HFFc6 (cell line): ENCODE measurements around the gene UBL4A. TPM values are rescaled to one million over a fixed set of nuclear protein-coding genes. Genes with fewer than 3 reads are reported as not detected.

Experiments
- DNase-seq: peaks from one replicate; pipeline ENCODE4 v3.0.0-alpha.2; 2018
- H3K27ac Mint-ChIP-seq: 2 replicates; pipeline ENCODE4 v1.8.0; 2020; ENCODE audit warnings: mild to moderate bottlenecking, mixed read lengths
- H3K27me3 Mint-ChIP-seq: 2 replicates; pipeline ENCODE4 v1.8.0; 2021; ENCODE audit warnings: mild to moderate bottlenecking, moderate library complexity, mixed read lengths; ENCODE audit not compliant: insufficient read depth
- H3K36me3 Mint-ChIP-seq: 2 replicates; pipeline ENCODE4 v1.8.0; 2021; ENCODE audit warnings: low read depth, mixed read lengths
- H3K4me1 Mint-ChIP-seq: 2 replicates; pipeline ENCODE4 v1.8.0; 2020; ENCODE audit warnings: low read depth, mixed read lengths
- H3K4me3 Mint-ChIP-seq: 2 replicates; pipeline ENCODE4 v1.8.0; 2020; ENCODE audit warnings: mild to moderate bottlenecking, moderate library complexity, mixed read lengths
- H3K9me3 Mint-ChIP-seq: 2 replicates; pipeline ENCODE4 v1.8.0; 2020; ENCODE audit warnings: mild to moderate bottlenecking, mixed read lengths
- total RNA-seq, 6 experiments: library from RNA; stranded (reverse); fragmentation: NEBNext Ultra II Directional; extraction: Animal tissue kit (Norgen Biotek cat#: 25700); gene quantifications; 2 replicates in 1 of 6; 3 replicates in 5 of 6; pipeline ENCODE4 v1.2.3, GENCODE V29; 2021
- TF ChIP-seq, protein P1 (sequence below): fragments of 200-600 bp; sonication (generic); IDR thresholded peaks from 2 replicates; pipeline ENCODE4 v1.5.0; 2021; ENCODE audit warnings: antibody characterized with exemption, mild to moderate bottlenecking

The UBL4A gene
- total RNA-seq, 6 experiments from 2014 or later: 26.7 to 31.6 (median 29.7) TPM

DNA sequence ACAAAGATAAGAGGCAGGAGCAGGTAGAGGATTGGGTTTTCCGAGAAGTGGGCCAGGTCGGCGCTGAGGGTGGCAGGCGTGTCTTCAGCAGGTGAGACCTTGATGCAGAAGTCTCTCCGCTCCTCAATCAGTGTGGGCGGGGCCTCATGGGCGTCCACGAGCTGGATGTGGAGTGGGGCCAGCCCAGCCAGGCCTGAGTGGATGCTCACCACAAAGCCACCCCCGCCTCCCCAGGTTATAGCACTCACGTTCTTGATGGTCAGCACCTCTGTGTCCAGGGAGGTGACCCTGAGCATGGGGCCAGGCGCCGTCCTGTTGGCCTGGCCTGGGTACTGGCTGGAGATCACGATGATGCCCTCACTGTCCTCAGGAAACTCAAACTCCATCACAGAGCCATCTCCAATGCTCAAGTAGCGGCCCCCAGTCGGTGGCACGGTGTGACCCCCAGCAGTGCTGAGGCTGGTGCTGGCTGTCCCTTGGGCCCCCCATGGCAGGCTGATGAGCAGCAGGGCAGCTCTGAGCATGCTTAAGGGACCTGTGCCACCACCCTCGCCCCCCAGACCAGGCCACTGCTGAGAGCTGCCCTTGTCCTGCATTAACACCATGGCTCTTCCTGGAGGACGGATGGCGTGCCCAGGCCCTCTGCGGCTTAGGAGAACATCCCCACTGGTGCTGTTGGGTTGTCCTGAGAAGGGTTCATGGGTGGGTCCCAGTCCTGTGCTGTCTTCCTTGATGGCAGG lies 2.1 kb upstream of the UBL4A start:
- no peaks in the 10 kb centered on the region; the same call in 1 of the 2 replicates for H3K36me3 Mint-ChIP-seq
- H3K9me3 Mint-ChIP-seq: no peaks in the 10 kb centered on the region
- H3K4me1 Mint-ChIP-seq: peaks cover 12% of the 10 kb centered on the region
- H3K27ac Mint-ChIP-seq: no peak overlapping the region
- TF ChIP-seq, protein P1, sequence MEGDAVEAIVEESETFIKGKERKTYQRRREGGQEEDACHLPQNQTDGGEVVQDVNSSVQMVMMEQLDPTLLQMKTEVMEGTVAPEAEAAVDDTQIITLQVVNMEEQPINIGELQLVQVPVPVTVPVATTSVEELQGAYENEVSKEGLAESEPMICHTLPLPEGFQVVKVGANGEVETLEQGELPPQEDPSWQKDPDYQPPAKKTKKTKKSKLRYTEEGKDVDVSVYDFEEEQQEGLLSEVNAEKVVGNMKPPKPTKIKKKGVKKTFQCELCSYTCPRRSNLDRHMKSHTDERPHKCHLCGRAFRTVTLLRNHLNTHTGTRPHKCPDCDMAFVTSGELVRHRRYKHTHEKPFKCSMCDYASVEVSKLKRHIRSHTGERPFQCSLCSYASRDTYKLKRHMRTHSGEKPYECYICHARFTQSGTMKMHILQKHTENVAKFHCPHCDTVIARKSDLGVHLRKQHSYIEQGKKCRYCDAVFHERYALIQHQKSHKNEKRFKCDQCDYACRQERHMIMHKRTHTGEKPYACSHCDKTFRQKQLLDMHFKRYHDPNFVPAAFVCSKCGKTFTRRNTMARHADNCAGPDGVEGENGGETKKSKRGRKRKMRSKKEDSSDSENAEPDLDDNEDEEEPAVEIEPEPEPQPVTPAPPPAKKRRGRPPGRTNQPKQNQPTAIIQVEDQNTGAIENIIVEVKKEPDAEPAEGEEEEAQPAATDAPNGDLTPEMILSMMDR: no peak
- no peaks in the 10 kb centered on the region for H3K27me3 Mint-ChIP-seq
- no peak for DNase-seq
- no peak overlapping the region for H3K4me3 Mint-ChIP-seq

DNA sequence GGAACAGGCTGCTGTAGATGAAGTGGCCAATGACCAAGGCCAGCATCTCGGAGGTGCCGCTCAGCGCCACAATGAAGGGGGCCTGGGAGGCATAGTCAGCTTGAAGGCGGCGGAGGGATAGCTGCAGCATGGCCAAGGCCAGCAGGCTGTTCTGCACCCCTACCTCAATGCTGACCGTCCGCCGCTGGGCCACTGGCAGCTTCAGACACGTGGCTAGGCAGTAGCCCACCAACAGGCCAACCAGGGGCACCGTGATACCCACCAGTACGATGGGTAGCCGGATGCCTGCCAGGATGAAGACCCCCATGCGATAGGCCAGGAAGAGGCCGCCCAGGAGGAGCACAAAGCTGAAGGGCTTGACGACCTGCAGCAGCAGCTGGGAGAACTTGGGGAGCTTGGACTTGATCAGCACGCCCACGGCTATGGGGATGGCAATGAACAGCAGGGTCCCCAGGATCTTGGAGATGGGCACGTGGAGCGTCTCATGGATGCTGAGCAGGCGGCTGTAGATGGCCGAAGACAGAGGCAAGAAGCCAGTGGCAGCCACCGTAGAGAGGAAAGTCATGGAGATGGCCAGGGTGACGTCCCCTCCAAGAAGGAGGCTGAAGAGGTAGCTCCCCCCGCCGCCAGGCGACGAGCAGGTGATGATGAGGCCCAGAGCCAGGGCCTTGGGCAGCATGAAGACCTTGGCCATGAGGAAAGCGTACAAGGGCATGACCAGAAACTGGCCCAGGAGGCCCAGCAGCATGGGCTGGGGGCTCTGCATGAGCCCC lies 1.3 kb upstream of the UBL4A start:
- TF ChIP-seq, protein P1: no peak
- DNase-seq: no peak
- no peaks in the 10 kb centered on the region; the same call in 1 of the 2 replicates for H3K36me3 Mint-ChIP-seq
- H3K9me3 Mint-ChIP-seq: no peaks in the 10 kb centered on the region
- H3K27ac Mint-ChIP-seq: no peak overlapping the region
- no peaks in the 10 kb centered on the region for H3K27me3 Mint-ChIP-seq
- no peak overlapping the region for H3K4me3 Mint-ChIP-seq
- peaks cover 12% of the 10 kb centered on the region for H3K4me1 Mint-ChIP-seq

DNA sequence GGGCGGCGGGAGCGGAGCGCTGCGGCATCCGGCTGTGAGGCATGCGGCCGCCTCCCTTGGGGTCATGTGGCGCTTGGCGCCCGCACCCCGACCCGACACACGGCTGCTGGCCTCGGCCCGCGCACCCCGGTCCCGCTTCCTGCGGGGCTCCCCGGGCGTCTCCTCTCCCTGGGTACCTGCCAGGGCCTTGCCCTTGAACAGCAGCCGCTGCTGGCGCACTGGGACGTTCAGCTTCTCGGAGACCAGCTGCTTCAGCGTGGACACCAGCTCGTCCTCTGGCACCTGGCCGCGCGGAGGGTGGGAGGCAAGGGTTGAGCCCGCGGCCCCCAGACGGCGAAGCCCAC lies 391 bp downstream of the UBL4A start:
- peaks cover 12% of the 10 kb centered on the region for H3K4me1 Mint-ChIP-seq
- no peak overlapping the region for H3K27ac Mint-ChIP-seq
- H3K4me3 Mint-ChIP-seq: peak overlapping the region; percentile 26
- TF ChIP-seq, protein P1: no peak
- H3K27me3 Mint-ChIP-seq: no peaks in the 10 kb centered on the region
- no peaks in the 10 kb centered on the region; the same call in 1 of the 2 replicates for H3K36me3 Mint-ChIP-seq
- no peaks in the 10 kb centered on the region for H3K9me3 Mint-ChIP-seq
- DNase-seq: no peak

DNA sequence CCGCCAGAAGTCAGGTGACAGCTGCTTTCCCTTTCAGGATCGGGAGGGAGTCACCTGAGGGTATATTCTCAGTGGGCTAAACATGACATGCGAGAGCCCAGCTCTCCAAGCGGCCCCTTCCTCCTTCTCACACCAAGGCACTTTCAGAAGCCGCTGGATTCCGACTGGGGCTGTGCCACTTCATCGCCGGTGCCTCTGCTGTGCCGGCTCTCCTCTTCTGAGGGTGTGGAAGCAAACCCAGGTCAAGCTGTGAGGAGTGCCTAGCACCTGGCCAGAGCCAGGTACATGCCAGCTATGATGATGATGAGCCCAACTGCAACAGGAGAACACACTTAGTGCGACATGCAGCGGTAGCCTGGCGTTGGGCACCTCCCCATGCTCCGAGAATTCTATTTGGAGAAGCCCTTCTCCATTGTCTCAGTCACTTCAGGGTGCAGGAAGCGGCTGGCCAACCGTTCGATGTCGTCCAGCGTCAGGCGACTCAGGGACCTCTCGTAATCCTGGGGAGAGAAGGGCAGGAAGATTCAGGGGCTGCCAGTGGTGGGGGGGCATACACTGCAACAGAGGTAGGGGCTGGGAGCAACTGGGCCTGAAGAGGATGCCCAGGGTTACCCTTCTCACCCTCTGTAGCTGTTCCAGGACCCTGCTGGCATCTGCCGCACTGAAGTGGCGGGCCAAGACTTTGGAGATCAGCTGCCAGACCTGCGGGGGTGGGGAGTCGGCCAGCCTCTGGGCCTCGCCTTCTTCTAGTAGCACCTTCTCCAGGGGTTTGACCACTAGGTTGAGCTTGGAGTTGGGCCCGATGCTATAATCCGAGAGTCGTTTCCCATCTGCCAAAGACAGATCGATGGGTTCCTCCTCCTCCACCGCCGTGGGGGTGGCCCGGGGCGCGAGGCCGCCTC lies 1.0 kb downstream of the UBL4A start:
- H3K4me1 Mint-ChIP-seq: peaks cover 12% of the 10 kb centered on the region
- no peak for DNase-seq
- H3K4me3 Mint-ChIP-seq: peak overlapping the region; percentile 72
- peak overlapping the region; percentile 33; the same call in 1 of the 2 replicates for H3K27ac Mint-ChIP-seq
- no peaks in the 10 kb centered on the region; the same call in 1 of the 2 replicates for H3K36me3 Mint-ChIP-seq
- H3K27me3 Mint-ChIP-seq: no peaks in the 10 kb centered on the region
- H3K9me3 Mint-ChIP-seq: no peaks in the 10 kb centered on the region
- TF ChIP-seq, protein P1: no peak
